ENCODE data around the gene DGKH. TPM values are rescaled to one million over a fixed set of nuclear protein-coding genes. Genes with fewer than 3 reads are reported as not detected.

The DGKH gene
- total RNA-seq, 1 experiment from 2014 or later, result 9.2 TPM

DNA sequence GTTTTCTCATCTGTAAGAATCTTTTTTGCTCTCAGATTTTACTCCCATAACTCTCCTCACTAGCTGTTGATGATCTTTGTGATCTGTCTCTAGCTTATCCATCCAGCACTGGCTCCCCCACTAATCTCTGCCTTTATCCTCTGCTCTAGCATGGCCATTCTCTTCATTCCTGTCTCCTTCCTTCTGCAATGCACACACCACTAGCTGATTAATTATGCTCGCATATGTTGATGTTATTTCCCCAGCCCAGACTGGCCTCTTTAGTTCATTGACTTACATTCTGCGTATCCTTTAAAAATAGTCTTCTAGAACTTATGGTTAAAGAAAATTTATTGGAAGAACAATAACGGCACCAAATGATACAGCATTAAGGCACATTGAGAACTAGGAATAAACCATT lies 52.5 kb downstream of the DGKH start:
- Histone ChIP-seq H3K79me2 (ENCODE audit: insufficient read depth, low read length) (no peaks in the 10 kb centered on the region), H4K20me1 (ENCODE audit: insufficient read depth) (no peaks in the 10 kb centered on the region), H3K4me2 (ENCODE audit: low read length) (no peak overlapping the region), H3K9ac (ENCODE audit: low read length) (no peak overlapping the region), H3K9me3 (ENCODE audit: control insufficient read depth in 1 of 2, insufficient read depth in 1 of 2, low read depth in 1 of 2, low read length in 2 of 2) (no peaks in the 10 kb centered on the region; a peak in 1 of 4 replicates), H3K27me3 (ENCODE audit: insufficient read depth, low read length) (no peaks in the 10 kb centered on the region), H3K4me3 (replicated peaks in 1 of 2; ENCODE audit: low read depth in 1 of 2, low read length in 2 of 2) (no peak overlapping the region), H3K27ac (ENCODE audit: low read depth, low read length) (no peak overlapping the region), H2AFZ (ENCODE audit: low read depth, low read length, poor library complexity, severe bottlenecking) (no peak overlapping the region), H3K36me3 (ENCODE audit: control insufficient read depth in 1 of 2, insufficient read depth in 2 of 2, low read length in 2 of 2) (no peaks in the 10 kb centered on the region), H3K4me1 (ENCODE audit: control insufficient read depth in 1 of 2, insufficient read depth in 2 of 2, low read length in 2 of 2) (peaks cover 6 to 15% of the 10 kb centered on the region in 2 experiments), H3K9me2 (ENCODE audit: insufficient read depth) (no peaks in the 10 kb centered on the region)
- CTCF ChIA-PET, result no interaction called here
- BruUV-seq (replicated peaks), result no TSS peak
- POLR2A ChIA-PET, result no interaction called here
- ATAC-seq (no peak), DNase-seq (ENCODE audit: low read depth, low spot score) (no peak)
- intact Hi-C loops (cut with micrococcal nuclease), result no loop called here
- RAD21 ChIA-PET (ENCODE audit: low non-redundant PET in 1 of 2, low total read pairs in 2 of 2, uncharacterized antibody in 2 of 2, unreplicated experiment in 2 of 2), result no interaction called here
- TF ChIP-seq CTCF (IDR thresholded peaks at IDR 0.05 in 2 of 3, conservative IDR thresholded peaks at IDR 0.05 in 1 of 3; ENCODE audit: borderline replicate concordance in 1 of 3, insufficient read depth in 1 of 3, low read depth in 2 of 3, low read length in 2 of 3), result no peak
- no peak for TF ChIP-seq EZH2phosphoT487 (IDR thresholded peaks at IDR 0.05; ENCODE audit: borderline replicate concordance)
- TF ChIP-seq, protein P1, sequence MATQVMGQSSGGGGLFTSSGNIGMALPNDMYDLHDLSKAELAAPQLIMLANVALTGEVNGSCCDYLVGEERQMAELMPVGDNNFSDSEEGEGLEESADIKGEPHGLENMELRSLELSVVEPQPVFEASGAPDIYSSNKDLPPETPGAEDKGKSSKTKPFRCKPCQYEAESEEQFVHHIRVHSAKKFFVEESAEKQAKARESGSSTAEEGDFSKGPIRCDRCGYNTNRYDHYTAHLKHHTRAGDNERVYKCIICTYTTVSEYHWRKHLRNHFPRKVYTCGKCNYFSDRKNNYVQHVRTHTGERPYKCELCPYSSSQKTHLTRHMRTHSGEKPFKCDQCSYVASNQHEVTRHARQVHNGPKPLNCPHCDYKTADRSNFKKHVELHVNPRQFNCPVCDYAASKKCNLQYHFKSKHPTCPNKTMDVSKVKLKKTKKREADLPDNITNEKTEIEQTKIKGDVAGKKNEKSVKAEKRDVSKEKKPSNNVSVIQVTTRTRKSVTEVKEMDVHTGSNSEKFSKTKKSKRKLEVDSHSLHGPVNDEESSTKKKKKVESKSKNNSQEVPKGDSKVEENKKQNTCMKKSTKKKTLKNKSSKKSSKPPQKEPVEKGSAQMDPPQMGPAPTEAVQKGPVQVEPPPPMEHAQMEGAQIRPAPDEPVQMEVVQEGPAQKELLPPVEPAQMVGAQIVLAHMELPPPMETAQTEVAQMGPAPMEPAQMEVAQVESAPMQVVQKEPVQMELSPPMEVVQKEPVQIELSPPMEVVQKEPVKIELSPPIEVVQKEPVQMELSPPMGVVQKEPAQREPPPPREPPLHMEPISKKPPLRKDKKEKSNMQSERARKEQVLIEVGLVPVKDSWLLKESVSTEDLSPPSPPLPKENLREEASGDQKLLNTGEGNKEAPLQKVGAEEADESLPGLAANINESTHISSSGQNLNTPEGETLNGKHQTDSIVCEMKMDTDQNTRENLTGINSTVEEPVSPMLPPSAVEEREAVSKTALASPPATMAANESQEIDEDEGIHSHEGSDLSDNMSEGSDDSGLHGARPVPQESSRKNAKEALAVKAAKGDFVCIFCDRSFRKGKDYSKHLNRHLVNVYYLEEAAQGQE (IDR thresholded peaks at IDR 0.05; ENCODE audit: low read depth), result no peak
- no peak for TF ChIP-seq FOSL1 (IDR thresholded peaks at IDR 0.05; ENCODE audit: low read depth)
- no peak for TF ChIP-seq YY1 (IDR thresholded peaks at IDR 0.05; ENCODE audit: extremely low read depth, insufficient replicate concordance, low read depth, low read length)
- TF ChIP-seq ZNF274 (IDR thresholded peaks at IDR 0.05; ENCODE audit: low read depth, low read length), result no peak
- no peak for TF ChIP-seq EGR1 (IDR thresholded peaks at IDR 0.05; ENCODE audit: low read depth)
- TF ChIP-seq TCF7L2 (IDR thresholded peaks at IDR 0.05; ENCODE audit: borderline replicate concordance, extremely low read depth, insufficient read depth, insufficient read length), result no peak
- TF ChIP-seq, protein P2, sequence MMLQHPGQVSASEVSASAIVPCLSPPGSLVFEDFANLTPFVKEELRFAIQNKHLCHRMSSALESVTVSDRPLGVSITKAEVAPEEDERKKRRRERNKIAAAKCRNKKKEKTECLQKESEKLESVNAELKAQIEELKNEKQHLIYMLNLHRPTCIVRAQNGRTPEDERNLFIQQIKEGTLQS (IDR thresholded peaks at IDR 0.05), result no peak
- no peak for TF ChIP-seq EZH2 (IDR thresholded peaks at IDR 0.05)
- no peak for TF ChIP-seq ELF1 (IDR thresholded peaks at IDR 0.05; ENCODE audit: borderline replicate concordance, low read depth)

All from HCT116 (cell line).